ENCODE data around the gene SCEL.

The SCEL gene

DNA sequence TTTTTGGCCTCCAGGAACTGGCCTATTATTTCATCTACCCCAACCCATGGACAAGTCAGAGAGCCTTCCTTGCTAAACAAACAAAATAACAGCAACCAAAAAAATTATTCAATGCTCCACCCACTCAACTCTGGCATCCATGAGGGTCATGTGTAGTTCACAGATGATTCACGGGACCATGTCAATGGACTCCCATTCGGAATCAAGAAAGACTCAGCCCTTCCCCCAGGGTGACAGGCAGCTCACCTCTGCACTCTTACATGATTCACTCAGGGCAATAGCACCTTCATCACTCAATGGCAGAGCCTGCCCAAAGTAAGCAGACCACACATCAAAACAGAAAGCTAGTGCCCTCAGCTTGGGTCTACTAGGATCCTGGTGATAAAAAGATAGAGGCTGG lies 14.3 kb upstream of the SCEL start:
- no peaks in the 10 kb centered on the region for H3K9me3 ChIP-seq (ENCODE audit: insufficient read depth, low read length)
- H3K27me3 ChIP-seq (ENCODE audit: low read depth, low read length), result peaks cover 23% of the 10 kb centered on the region
- no peak overlapping the region for H2AFZ ChIP-seq (ENCODE audit: low read depth, low read length)
- no peaks in the 10 kb centered on the region for H3K36me3 ChIP-seq (replicated peaks; ENCODE audit: low read depth, low read length)
- no peak for TF ChIP-seq EZH2phosphoT487 (IDR thresholded peaks at IDR 0.05; ENCODE audit: low read depth)
- no peak for TF ChIP-seq CTCF (IDR thresholded peaks at IDR 0.05; ENCODE audit: low read depth, low read length)
- no peaks in the 10 kb centered on the region for H4K20me1 ChIP-seq (ENCODE audit: insufficient read depth, low read length)
- peak overlapping the region; percentile 36; the same call in 1 of the 2 replicates for H3K4me2 ChIP-seq (ENCODE audit: low read length)
- no peak overlapping the region for H3K9ac ChIP-seq (ENCODE audit: low read length)
- H3K79me2 ChIP-seq (ENCODE audit: low read length), result no peaks in the 10 kb centered on the region
- H3K4me1 ChIP-seq (ENCODE audit: low read length), result peaks cover 23% of the 10 kb centered on the region
- H3K4me3 ChIP-seq (ENCODE audit: low read length), result no peak overlapping the region
- no peak overlapping the region for H3K27ac ChIP-seq (ENCODE audit: low read length)

DNA sequence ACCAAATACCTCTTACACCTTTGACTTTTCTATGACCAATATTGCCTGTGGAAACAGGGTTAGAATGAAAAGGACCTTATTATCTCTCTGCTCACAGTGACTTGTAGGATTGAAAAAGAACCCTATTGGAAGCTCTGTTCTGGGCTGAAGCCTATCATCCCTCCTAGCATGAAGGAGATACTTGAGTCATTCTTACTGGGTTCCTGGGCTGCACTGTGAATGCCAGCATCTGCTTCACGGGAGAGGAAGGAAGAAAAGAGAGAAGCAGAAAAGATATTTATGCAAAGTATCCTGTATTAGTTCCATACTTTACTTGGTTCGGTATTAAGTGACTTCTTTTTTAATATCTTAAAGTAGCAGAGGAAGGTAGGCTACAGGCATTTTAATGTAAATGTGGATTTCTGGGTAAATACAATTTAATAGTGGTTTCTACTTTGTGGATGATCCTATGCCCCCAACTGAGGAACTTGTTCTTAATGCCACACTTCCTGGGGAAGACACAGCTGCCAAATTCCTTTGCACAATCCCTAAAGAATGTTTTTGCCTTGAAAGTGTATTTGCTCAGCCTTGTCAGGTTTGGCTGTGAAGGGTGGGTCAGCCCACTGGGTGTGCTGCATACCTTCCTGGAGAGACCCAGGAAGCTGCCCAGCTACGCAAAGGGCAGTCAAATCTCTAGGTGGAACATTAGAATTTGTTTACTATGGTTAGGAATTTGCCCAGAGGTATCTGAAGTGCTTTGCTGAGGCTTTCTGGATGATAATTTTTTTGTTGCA lies 13.7 kb upstream of the SCEL start:
- Histone ChIP-seq H3K27me3 (ENCODE audit: low read depth, low read length) (peaks cover 23% of the 10 kb centered on the region), H2AFZ (ENCODE audit: low read depth, low read length) (no peak overlapping the region), H3K27ac (ENCODE audit: low read length) (no peak overlapping the region), H3K4me1 (ENCODE audit: low read length) (peaks cover 17% of the 10 kb centered on the region), H3K4me2 (ENCODE audit: low read length) (peak overlapping the region; percentile 36), H3K4me3 (ENCODE audit: low read length) (no peak overlapping the region), H3K9me3 (ENCODE audit: insufficient read depth, low read length) (no peaks in the 10 kb centered on the region), H3K9ac (ENCODE audit: low read length) (no peak overlapping the region), H3K79me2 (ENCODE audit: low read length) (no peaks in the 10 kb centered on the region), H3K36me3 (replicated peaks; ENCODE audit: low read depth, low read length) (no peaks in the 10 kb centered on the region), H4K20me1 (ENCODE audit: insufficient read depth, low read length) (no peaks in the 10 kb centered on the region)
- TF ChIP-seq CTCF (IDR thresholded peaks at IDR 0.05; ENCODE audit: low read depth, low read length), result no peak
- TF ChIP-seq EZH2phosphoT487 (IDR thresholded peaks at IDR 0.05; ENCODE audit: low read depth), result no peak

DNA sequence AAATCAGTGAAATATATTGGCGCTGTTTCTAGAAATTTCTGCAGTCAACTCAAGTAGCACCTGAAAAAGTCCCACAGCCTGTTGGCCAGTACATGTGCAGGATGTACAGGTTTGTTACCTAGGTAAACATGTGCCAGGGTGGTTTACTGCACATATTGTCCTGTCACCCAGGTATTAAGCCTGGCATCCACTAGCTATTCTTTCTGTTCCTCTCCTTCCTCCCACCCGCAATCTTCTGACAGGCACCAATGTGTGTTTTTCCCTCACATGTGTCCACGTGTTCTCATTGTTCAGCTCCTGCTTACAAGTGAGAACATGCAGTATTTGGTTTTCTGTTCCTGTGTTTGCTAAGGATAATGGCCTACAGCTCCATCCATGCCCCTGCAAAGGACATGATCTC lies 13.1 kb upstream of the SCEL start:
- no peaks in the 10 kb centered on the region for H3K79me2 ChIP-seq (ENCODE audit: low read length)
- H2AFZ ChIP-seq (ENCODE audit: low read depth, low read length), result no peak overlapping the region
- no peak overlapping the region for H3K27ac ChIP-seq (ENCODE audit: low read length)
- H3K9me3 ChIP-seq (ENCODE audit: insufficient read depth, low read length), result no peaks in the 10 kb centered on the region
- no peak overlapping the region for H3K4me2 ChIP-seq (ENCODE audit: low read length)
- H3K9ac ChIP-seq (ENCODE audit: low read length), result no peak overlapping the region
- no peaks in the 10 kb centered on the region for H4K20me1 ChIP-seq (ENCODE audit: insufficient read depth, low read length)
- peaks cover 12% of the 10 kb centered on the region for H3K4me1 ChIP-seq (ENCODE audit: low read length)
- H3K4me3 ChIP-seq (ENCODE audit: low read length), result no peak overlapping the region
- H3K36me3 ChIP-seq (replicated peaks; ENCODE audit: low read depth, low read length), result no peaks in the 10 kb centered on the region
- H3K27me3 ChIP-seq (ENCODE audit: low read depth, low read length), result peaks cover 27% of the 10 kb centered on the region
- no peak for TF ChIP-seq EZH2phosphoT487 (IDR thresholded peaks at IDR 0.05; ENCODE audit: low read depth)
- TF ChIP-seq CTCF (IDR thresholded peaks at IDR 0.05; ENCODE audit: low read depth, low read length), result no peak

- H3K4me1 ChIP-seq (ENCODE audit: low read length), result peaks cover 12% of the 10 kb centered on the region
- H3K4me3 ChIP-seq (ENCODE audit: low read length), result no peak overlapping the region
- no peaks in the 10 kb centered on the region for H3K9me3 ChIP-seq (ENCODE audit: insufficient read depth, low read length)
- no peak overlapping the region for H2AFZ ChIP-seq (ENCODE audit: low read depth, low read length)
- H3K9ac ChIP-seq (ENCODE audit: low read length), result no peak overlapping the region
- TF ChIP-seq EZH2phosphoT487 (IDR thresholded peaks at IDR 0.05; ENCODE audit: low read depth) (no peak), CTCF (IDR thresholded peaks at IDR 0.05; ENCODE audit: low read depth, low read length) (no peak)
- no peak overlapping the region for H3K4me2 ChIP-seq (ENCODE audit: low read length)
- H4K20me1 ChIP-seq (ENCODE audit: insufficient read depth, low read length), result no peaks in the 10 kb centered on the region
- no peaks in the 10 kb centered on the region for H3K36me3 ChIP-seq (replicated peaks; ENCODE audit: low read depth, low read length)
- H3K27ac ChIP-seq (ENCODE audit: low read length), result no peak overlapping the region
- no peaks in the 10 kb centered on the region for H3K79me2 ChIP-seq (ENCODE audit: low read length)
- peaks cover 23% of the 10 kb centered on the region for H3K27me3 ChIP-seq (ENCODE audit: low read depth, low read length)
Observed at GRCh38 chr13:77523386-77523785, 12.1 kb upstream of the SCEL start.

Data from OCI-LY3 (cell line).